PFSK-1 (cell line): ENCODE results near the gene RSRC1.

Experiments used
- POLR2AphosphoS5 ChIP-seq: IDR thresholded peaks from 2 replicates; pipeline ENCODE4 v1.6.1; 2012; ENCODE audit warnings: low read depth, mild to moderate bottlenecking, control low read depth, low read length, moderate library complexity
- REST ChIP-seq, 2 experiments: IDR thresholded peaks; 2 replicates each; pipeline versions ENCODE4 v1.6.1 to v1.8.0; 2011 to 2012; ENCODE audit warnings: low read depth in 2 of 2, low read length in 2 of 2, control low read depth in 1 of 2, inconsistent platforms in 1 of 2, mild to moderate bottlenecking in 1 of 2, moderate library complexity in 1 of 2; ENCODE audit not compliant: insufficient read depth in 1 of 2
- SIN3A ChIP-seq: IDR thresholded peaks from 2 replicates; pipeline ENCODE4 v1.6.1; 2012; ENCODE audit warnings: mild to moderate bottlenecking, low read length, moderate library complexity, borderline replicate concordance; ENCODE audit not compliant: insufficient read depth
- TAF1 ChIP-seq: IDR thresholded peaks from 2 replicates; pipeline ENCODE4 v1.6.1; 2012; ENCODE audit warnings: low read length, control low read depth, borderline replicate concordance; ENCODE audit not compliant: insufficient read depth

GRCh38 chr3:158103887-158104327 is 6.0 kb upstream of the RSRC1 start:
- TF ChIP-seq POLR2AphosphoS5 (no peak), REST (IDR thresholded peaks at IDR 0.05; ENCODE audit: insufficient read depth in 1 of 2, low read depth in 2 of 2, low read length in 2 of 2) (no peak), SIN3A (no peak), TAF1 (no peak)
